GM12878 (cell line): ENCODE measurements around the gene KIFC3. TPM values are rescaled to one million over a fixed set of nuclear protein-coding genes. Genes with fewer than 3 reads are reported as not detected.

Source experiments
- ATAC-seq: fragments of 200-7000 bp; cut with Tn5 transposase; 3 replicates; pipeline ENCODE4 v1.9.1; 2020; ENCODE audit warnings: mild to moderate bottlenecking, moderate library complexity
- BruUV-seq: library from RNA; stranded (reverse); fragments of 400-500 nt; replicated peaks from 2 replicates; lab custom pipeline; 2021; lab: Mats Ljungman, UMichigan
- CTCF ChIA-PET: fragments of 300-600 bp; sonication (Branson Sonifier 250); formaldehyde crosslinking; extraction: SDS; loops from one replicate; lab custom pipeline; 2021; ENCODE audit warnings: inconsistent platforms; lab: Yijun Ruan, JAX
- POLR2A ChIA-PET: fragments of 350-600 bp; formaldehyde crosslinking; extraction: SDS; loops from one replicate; lab custom pipeline; 2021; ENCODE audit warnings: inconsistent platforms; lab: Charles Lee
- RAD21 ChIA-PET: fragments of 300-600 bp; sonication (Branson Sonifier 250); formaldehyde crosslinking; loops from one replicate; lab custom pipeline; 2023; ENCODE audit warnings: antibody characterized with exemption; ENCODE audit not compliant: unreplicated experiment; lab: Charles Lee
- SMC1A ChIA-PET: fragments of 300-600 bp; sonication (Branson Sonifier 250); formaldehyde crosslinking; loops from one replicate; lab custom pipeline; 2023; ENCODE audit not compliant: unreplicated experiment, uncharacterized antibody; lab: Charles Lee
- DNase-seq: peaks from one replicate; pipeline ENCODE4 v3.0.0-alpha.2; 2011; ENCODE audit warnings: low read depth, low spot score
- FAIRE-seq: peaks from 3 replicates; lab custom pipeline; 2011; peaks lifted over from hg19 to GRCh38; lab: Jason Lieb, UNC
- H2AFZ ChIP-seq: 2 replicates; pipeline ENCODE4 v1.6.0; 2011; ENCODE audit warnings: low read depth, low read length, control low read depth; ENCODE audit not compliant: control insufficient read depth
- H3K27ac ChIP-seq: 2 replicates; pipeline ENCODE4 v1.5.1; 2011; ENCODE audit warnings: control low read depth; ENCODE audit not compliant: control insufficient read depth, insufficient read depth
- H3K27me3 ChIP-seq, 2 experiments: replicated peaks in 1 of 2; 2 replicates each; pipeline versions ENCODE4 v1.6.0 to v1.6.1; 2011; ENCODE audit warnings: low read length in 1 of 2; ENCODE audit not compliant: control insufficient read depth in 2 of 2, insufficient read depth in 2 of 2
- H3K36me3 ChIP-seq, 2 experiments: 2 replicates each; pipeline ENCODE4 v1.5.1; 2011; ENCODE audit warnings: low read length in 1 of 2; ENCODE audit not compliant: control insufficient read depth in 2 of 2, insufficient read depth in 2 of 2
- H3K4me1 ChIP-seq: 2 replicates; pipeline ENCODE4 v1.6.1; 2011; ENCODE audit warnings: mild to moderate bottlenecking, low read length, moderate library complexity, mixed read lengths; ENCODE audit not compliant: control insufficient read depth, insufficient read depth
- H3K4me2 ChIP-seq: 2 replicates; pipeline ENCODE4 v1.6.0; 2011; ENCODE audit warnings: control low read depth; ENCODE audit not compliant: control insufficient read depth, insufficient read depth
- H3K4me3 ChIP-seq: fragments of 200-600 bp; sonication (generic); 2 replicates; pipeline ENCODE4 v1.5.1; 2016
- H3K79me2 ChIP-seq: 2 replicates; pipeline ENCODE4 v1.6.0; 2011; ENCODE audit warnings: low read length; ENCODE audit not compliant: control insufficient read depth, insufficient read depth
- H3K9ac ChIP-seq: 2 replicates; pipeline ENCODE4 v1.8.0; 2011; ENCODE audit warnings: low read length, control low read depth, mixed read lengths; ENCODE audit not compliant: control insufficient read depth, insufficient read depth
- H3K9me3 ChIP-seq: replicated peaks from 3 replicates; pipeline ENCODE4 v1.5.1; 2011; ENCODE audit warnings: mild to moderate bottlenecking, low read length; ENCODE audit not compliant: control insufficient read depth, insufficient read depth
- H4K20me1 ChIP-seq: 2 replicates; pipeline ENCODE4 v1.6.0; 2011; ENCODE audit not compliant: control insufficient read depth, insufficient read depth
- EZH2 ChIP-seq: IDR thresholded peaks from 2 replicates; pipeline ENCODE4 v1.6.1; 2012; ENCODE audit warnings: low read depth, mild to moderate bottlenecking, control low read depth, inconsistent platforms, low read length, borderline replicate concordance; ENCODE audit not compliant: control insufficient read depth
- FOXM1 ChIP-seq: IDR thresholded peaks from 2 replicates; pipeline ENCODE4 v1.6.1; 2012; ENCODE audit warnings: low read depth, mild to moderate bottlenecking, inconsistent platforms, low read length, moderate library complexity
- MYB ChIP-seq: fragments of 150-350 bp; IDR thresholded peaks from 2 replicates; pipeline ENCODE4 v1.6.1; 2014; ENCODE audit warnings: mild to moderate bottlenecking, low read depth, low read length, borderline replicate concordance
- POLR2AphosphoS2 ChIP-seq: IDR thresholded peaks from 2 replicates; pipeline ENCODE4 v1.6.1; 2011; ENCODE audit warnings: low read depth, mild to moderate bottlenecking, low read length, improper control_type of control experiment, moderate library complexity
- POU2F2 ChIP-seq: IDR thresholded peaks from 3 replicates; pipeline ENCODE4 v1.6.1; 2011; ENCODE audit warnings: low read depth, mild to moderate bottlenecking, low read length, borderline replicate concordance
- SMARCA5 ChIP-seq: fragments of 450-650 bp; IDR thresholded peaks from 2 replicates; pipeline ENCODE4 v1.6.1; 2017; ENCODE audit warnings: mild to moderate bottlenecking
- TBL1XR1 ChIP-seq: IDR thresholded peaks from 2 replicates; pipeline ENCODE4 v1.6.1; 2012; ENCODE audit warnings: low read depth, low read length, improper control_type of control experiment
- WGBS: methylation state at CpG from one replicate; pipeline ENCODE4 v1.1.6; 2016; ENCODE audit warnings: low lambda C conversion rate; ENCODE audit not compliant: insufficient replicate concordance, insufficient coverage; ENCODE audit errors: missing lambda C conversion rate; 5-methylcytosine and 5-hydroxymethylcytosine counted together
- in situ Hi-C: fragments of 300-500 bp; cut with MboI; formaldehyde crosslinking; loops from 9 replicates; pipeline ENCODE4 v1.14.3; 2018; ENCODE audit warnings: mixed read lengths
- intact Hi-C: fragments of 100-400 bp; cut with micrococcal nuclease; formaldehyde crosslinking; loops from one replicate; pipeline ENCODE4 v1.14.2; 2022; ENCODE audit not compliant: unreplicated experiment
- polyA plus RNA-seq, 11 experiments: library from polyadenylated mRNA; depleted of rRNA in 4 of 11; unstranded in 6 of 11; stranded (reverse) in 5 of 11; fragments of >200 nt; fragmentation: Nextera tagmentation in 4 of 11; fragmentation: Illumina TruSeq in 1 of 11; extraction: Ambion mirVana in 4 of 11; extraction: Trizol in 1 of 11; gene quantifications; 1 replicate in 1 of 11; 2 replicates in 10 of 11; pipeline versions ENCODE4 v1.2.1 to v1.2.3, GENCODE V29; 2011 to 2016; ENCODE audit warnings: inconsistent platforms in 2 of 11, missing spikeins in 2 of 11, low read depth in 1 of 11
- total RNA-seq, 4 experiments: library from RNA; depleted of rRNA in 3 of 4; stranded (reverse); fragments of >200 nt in 3 of 4; fragmentation: Illumina TruSeq in 1 of 4; extraction: Trizol in 1 of 4; gene quantifications; 2 replicates each; pipeline versions ENCODE4 v1.2.1 to v1.2.3, GENCODE V29; 2013 to 2021
- TF ChIP-seq, protein P1 (sequence below): fragments of 450-650 bp; IDR thresholded peaks from 2 replicates; pipeline ENCODE4 v1.6.1; 2018; ENCODE audit warnings: mild to moderate bottlenecking, low read depth, moderate library complexity; ENCODE audit not compliant: partially characterized antibody

Gene KIFC3
- total and polyA plus RNA-seq, 10 of the 15 experiments (the other 5 are each of a cell fraction or from before 2014, with no cell fraction given): 0.22 to 1.3 (median 0.26) TPM; not detected in 3

DNA sequence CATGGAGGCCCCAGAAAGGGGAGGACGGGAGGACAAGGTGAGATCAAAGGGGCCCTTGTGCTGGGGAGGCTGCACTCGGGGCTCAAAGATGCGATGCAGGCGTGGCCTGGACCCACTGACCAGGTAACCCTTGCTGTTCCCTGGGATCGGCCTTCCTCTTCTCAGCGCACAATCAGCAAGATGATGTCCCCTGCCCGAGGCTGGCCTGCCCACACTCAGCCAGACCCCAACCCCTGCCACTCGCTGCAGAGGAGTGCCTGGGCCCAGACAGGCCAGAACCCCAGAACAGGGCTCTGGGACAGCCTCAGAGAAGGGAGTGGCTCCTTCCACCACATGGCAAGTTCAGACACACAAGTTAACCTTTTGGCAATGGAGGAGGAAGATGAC lies 14.8 kb downstream of the KIFC3 start:
- H3K27ac ChIP-seq: no peak overlapping the region
- no peak for TF ChIP-seq MYB
- TF ChIP-seq FOXM1: no peak
- no peak for TF ChIP-seq EZH2
- TF ChIP-seq TBL1XR1: no peak
- no peak for TF ChIP-seq POLR2AphosphoS2
- TF ChIP-seq, protein P1, sequence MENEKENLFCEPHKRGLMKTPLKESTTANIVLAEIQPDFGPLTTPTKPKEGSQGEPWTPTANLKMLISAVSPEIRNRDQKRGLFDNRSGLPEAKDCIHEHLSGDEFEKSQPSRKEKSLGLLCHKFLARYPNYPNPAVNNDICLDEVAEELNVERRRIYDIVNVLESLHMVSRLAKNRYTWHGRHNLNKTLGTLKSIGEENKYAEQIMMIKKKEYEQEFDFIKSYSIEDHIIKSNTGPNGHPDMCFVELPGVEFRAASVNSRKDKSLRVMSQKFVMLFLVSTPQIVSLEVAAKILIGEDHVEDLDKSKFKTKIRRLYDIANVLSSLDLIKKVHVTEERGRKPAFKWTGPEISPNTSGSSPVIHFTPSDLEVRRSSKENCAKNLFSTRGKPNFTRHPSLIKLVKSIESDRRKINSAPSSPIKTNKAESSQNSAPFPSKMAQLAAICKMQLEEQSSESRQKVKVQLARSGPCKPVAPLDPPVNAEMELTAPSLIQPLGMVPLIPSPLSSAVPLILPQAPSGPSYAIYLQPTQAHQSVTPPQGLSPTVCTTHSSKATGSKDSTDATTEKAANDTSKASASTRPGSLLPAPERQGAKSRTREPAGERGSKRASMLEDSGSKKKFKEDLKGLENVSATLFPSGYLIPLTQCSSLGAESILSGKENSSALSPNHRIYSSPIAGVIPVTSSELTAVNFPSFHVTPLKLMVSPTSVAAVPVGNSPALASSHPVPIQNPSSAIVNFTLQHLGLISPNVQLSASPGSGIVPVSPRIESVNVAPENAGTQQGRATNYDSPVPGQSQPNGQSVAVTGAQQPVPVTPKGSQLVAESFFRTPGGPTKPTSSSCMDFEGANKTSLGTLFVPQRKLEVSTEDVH: no peak
- TF ChIP-seq SMARCA5: no peak
- TF ChIP-seq POU2F2: no peak
- TF ChIP-seq, all 136 proteins: peak for 0
- in situ Hi-C loops: no loop called here
- Histone ChIP-seq H3K79me2 (no peaks in the 10 kb centered on the region), H3K4me2 (no peak overlapping the region), H3K27me3 (no peaks in the 10 kb centered on the region; a peak in 1 of 4 replicates), H3K36me3 (no peaks in the 10 kb centered on the region), H3K9ac (no peak overlapping the region), H4K20me1 (no peaks in the 10 kb centered on the region), H3K4me3 (no peak overlapping the region), H3K4me1 (no peaks in the 10 kb centered on the region), H2AFZ (no peak overlapping the region), H3K9me3 (no peaks in the 10 kb centered on the region)
- intact Hi-C loops: no loop called here
- DNase-seq: no peak
- SMC1A ChIA-PET: no interaction called here
- CTCF ChIA-PET: no interaction called here
- 31% methylated on average over 8 of the region's 8 CpGs for WGBS
- RAD21 ChIA-PET: no interaction called here
- no peak for ATAC-seq
- POLR2A ChIA-PET: no interaction called here
- no TSS peak for BruUV-seq
- FAIRE-seq: no peak
